Pancreas (tissue), 10 donors: ENCODE results near the gene SERPINA10. TPM values are rescaled to one million over a fixed set of nuclear protein-coding genes. Genes with fewer than 3 reads are reported as not detected.

Experiments used
- ATAC-seq, 4 donors: fragments of 200-7000 bp; cut with Tn5 transposase; one replicate each; pipeline versions ENCODE4 v1.8.0 to v1.9.1; 2020; ENCODE audit warnings: mild to moderate bottlenecking in 4 of 4, moderate library complexity in 4 of 4
- DNase-seq, 6 donors: peaks; one replicate each; pipeline ENCODE4 v3.0.0-alpha.2; 2020
- FAIRE-seq: peaks from 2 replicates; lab custom pipeline; 2012; peaks lifted over from hg19 to GRCh38; lab: Jason Lieb, UNC
- H3K27ac ChIP-seq, 4 donors: fragments of 200-600 bp; sonication (generic); 1 replicate in 3 of 4; 2 replicates in 1 of 4; pipeline versions ENCODE4 v1.5.0 to v1.8.0; 2020
- H3K27me3 ChIP-seq, 4 donors: fragments of 200-600 bp; one replicate each; pipeline ENCODE4 v1.8.0; 2021
- H3K36me3 ChIP-seq, 3 donors: fragments of 200-600 bp; sonication (generic) in 1 of 3; one replicate each; pipeline versions ENCODE4 v1.5.0 to v1.8.0; 2020 to 2021
- H3K4me1 ChIP-seq, 3 donors: fragments of 200-600 bp; one replicate each; pipeline ENCODE4 v1.8.0; 2021
- H3K4me3 ChIP-seq, 4 donors: fragments of 200-600 bp; sonication (generic) in 2 of 4; one replicate each; pipeline versions ENCODE4 v1.5.0 to v1.8.0; 2020 to 2021
- H3K9me3 ChIP-seq, 4 donors: fragments of 200-600 bp; one replicate each; pipeline ENCODE4 v1.8.0; 2021
- CTCF ChIP-seq, 4 donors: fragments of 200-600 bp; sonication (generic) in 3 of 4; IDR thresholded peaks; one replicate each; pipeline versions ENCODE4 v1.5.0 to v1.8.0; 2021; ENCODE audit warnings: antibody characterized with exemption in 4 of 4
- WGBS, 2 donors: extraction: QIAGEN DNeasy Blood & Tissue Kit; methylation state at CpG; one replicate each; pipeline ENCODE4 v1.1.7; 2013; 5-methylcytosine and 5-hydroxymethylcytosine counted together
- intact Hi-C, 3 donors: fragments of 100-400 bp; cut with DNase I; formaldehyde crosslinking; loops; one replicate each; pipeline versions ENCODE4 v1.11.1 to v1.14.2; 2022
- polyA plus RNA-seq, 2 donors: library from polyadenylated mRNA; stranded (reverse); fragments of 200-250 nt; gene quantifications; one replicate each; pipeline ENCODE4 v1.2.3, GENCODE V29; 2013
- total RNA-seq, 6 donors: library from RNA; stranded (reverse); fragmentation: NEBNext Ultra II Directional in 4 of 6; extraction: Animal tissue kit (Norgen Biotek cat#: 25700) in 4 of 6; gene quantifications; one replicate each; pipeline versions ENCODE4 v1.2.1 to v1.2.4, GENCODE V29; 2021 to 2023
- donor health status: healthy with polysubstance abuse.
- donor health status: DM: no; HTN: no; CAD: no; lungs with moderate emphysema.
- donor health status: DM: no; HTN: no; CAD: no.
- donor health status: control.
- donor health status: control.
- donor health status: Bipolar disorder and iron deficiency.
- donor health status: DM: yes; HTN: yes; CAD: no.
- donor health status: DM: no; HTN: no; CAD: no.
- donor health status: DM: no; HTN: no; CAD: no.
- donor health status: DM: yes; HTN: yes; CAD: no.

SERPINA10 gene
- total and polyA plus RNA-seq, 8 donors: 0.19 to 4.3 (median 0.49) TPM

- no peak overlapping the region for H3K4me3 ChIP-seq
- intact Hi-C loops: no loop called here
- H3K27me3 ChIP-seq: no peaks in the 10 kb centered on the region
- no peaks in the 10 kb centered on the region for H3K36me3 ChIP-seq
- H3K4me1 ChIP-seq: no peaks in the 10 kb centered on the region
- H3K9me3 ChIP-seq: no peaks in the 10 kb centered on the region
- H3K27ac ChIP-seq: no peak overlapping the region
- TF ChIP-seq CTCF (IDR thresholded peaks at IDR 0.05): no peak
- FAIRE-seq (no peak), DNase-seq (no peak), ATAC-seq (no peak)
- 72 to 78% methylated on average over 10 of the region's 10 CpGs for WGBS, 2 donors
These were observed 16.7 kb upstream of the SERPINA10 start for GRCh38 chr14:94309721-94310120.

- H3K4me3 ChIP-seq: no peak overlapping the region
- ATAC-seq (no peak), FAIRE-seq (no peak), DNase-seq (no peak)
- intact Hi-C loops: no loop called here
- H3K9me3 ChIP-seq: no peaks in the 10 kb centered on the region
- no peaks in the 10 kb centered on the region for H3K27me3 ChIP-seq
- H3K27ac ChIP-seq: no peak overlapping the region
- no peaks in the 10 kb centered on the region for H3K36me3 ChIP-seq
- 72% methylated on average over 5 of the region's 5 CpGs for WGBS, 2 donors
- no peak for TF ChIP-seq CTCF (IDR thresholded peaks at IDR 0.05)
- H3K4me1 ChIP-seq: no peaks in the 10 kb centered on the region
These were observed 14.4 kb upstream of the SERPINA10 start for GRCh38 chr14:94307410-94307992.

GRCh38 chr14:94306047-94306978 is 13.2 kb upstream of the SERPINA10 start:
- ATAC-seq (no peak), DNase-seq (no peak), FAIRE-seq (no peak)
- Histone ChIP-seq H3K36me3 (no peaks in the 10 kb centered on the region), H3K27ac (no peak overlapping the region), H3K27me3 (no peaks in the 10 kb centered on the region), H3K4me3 (no peak overlapping the region), H3K9me3 (no peaks in the 10 kb centered on the region), H3K4me1 (no peaks in the 10 kb centered on the region)
- 62 to 73% methylated on average over 12 of the region's 12 CpGs for WGBS, 2 donors
- intact Hi-C loops: no loop called here
- TF ChIP-seq CTCF (IDR thresholded peaks at IDR 0.05): no peak

GRCh38 chr14:94305620-94306019 is 12.6 kb upstream of the SERPINA10 start:
- WGBS, 2 donors: 62 to 68% methylated on average over 2 of the region's 2 CpGs
- Histone ChIP-seq H3K27ac (no peak overlapping the region), H3K4me1 (no peaks in the 10 kb centered on the region), H3K36me3 (no peaks in the 10 kb centered on the region), H3K9me3 (no peaks in the 10 kb centered on the region), H3K4me3 (no peak overlapping the region), H3K27me3 (no peaks in the 10 kb centered on the region)
- DNase-seq (no peak), ATAC-seq (no peak), FAIRE-seq (no peak)
- TF ChIP-seq CTCF (IDR thresholded peaks at IDR 0.05): no peak
- intact Hi-C loops: no loop called here

GRCh38 chr14:94304243-94304642 is 11.2 kb upstream of the SERPINA10 start:
- H3K9me3 ChIP-seq: no peaks in the 10 kb centered on the region
- FAIRE-seq (no peak), DNase-seq (no peak), ATAC-seq (no peak)
- intact Hi-C loops: no loop called here
- H3K27ac ChIP-seq: no peak overlapping the region
- 75 to 85% methylated on average over 6 of the region's 6 CpGs for WGBS, 2 donors
- H3K36me3 ChIP-seq: no peaks in the 10 kb centered on the region
- no peaks in the 10 kb centered on the region for H3K27me3 ChIP-seq
- no peaks in the 10 kb centered on the region for H3K4me1 ChIP-seq
- TF ChIP-seq CTCF (IDR thresholded peaks at IDR 0.05): no peak
- no peak overlapping the region for H3K4me3 ChIP-seq
